Osteocyte (in vitro differentiated cells): Measurements from ENCODE around the gene FNDC11. TPM values are rescaled to one million over a fixed set of nuclear protein-coding genes. Genes with fewer than 3 reads are reported as not detected.

ENCODE experiments used
- DNase-seq: peaks from one replicate; pipeline ENCODE4 v3.0.0; 2021; ENCODE audit warnings: mixed read lengths; ENCODE audit not compliant: unreplicated experiment; ENCODE audit errors: extremely low spot score
- H3K27ac Mint-ChIP-seq: one replicate; pipeline ENCODE4 v1.8.0; 2021; ENCODE audit warnings: mild to moderate bottlenecking, mixed read lengths; ENCODE audit not compliant: unreplicated experiment
- H3K27me3 Mint-ChIP-seq: one replicate; pipeline ENCODE4 v1.8.0; 2021; ENCODE audit warnings: mixed read lengths; ENCODE audit not compliant: unreplicated experiment
- H3K36me3 Mint-ChIP-seq: one replicate; pipeline ENCODE4 v1.8.0; 2021; ENCODE audit warnings: mixed read lengths; ENCODE audit not compliant: unreplicated experiment
- H3K4me1 Mint-ChIP-seq: one replicate; pipeline ENCODE4 v1.8.0; 2021; ENCODE audit warnings: mixed read lengths; ENCODE audit not compliant: unreplicated experiment
- H3K4me3 Mint-ChIP-seq: one replicate; pipeline ENCODE4 v1.8.0; 2021; ENCODE audit warnings: mild to moderate bottlenecking, moderate library complexity, mixed read lengths; ENCODE audit not compliant: unreplicated experiment
- H3K9me3 Mint-ChIP-seq: one replicate; pipeline ENCODE4 v1.8.0; 2021; ENCODE audit warnings: mixed read lengths; ENCODE audit not compliant: unreplicated experiment
- total RNA-seq: library from RNA; stranded (reverse); gene quantifications from 2 replicates; pipeline ENCODE4 v1.2.1, GENCODE V29; 2021
- TF ChIP-seq, protein P1 (sequence below): fragments of 200-600 bp; sonication (generic); IDR thresholded peaks from 2 replicates; pipeline ENCODE4 v1.5.0; 2021; ENCODE audit warnings: antibody characterized with exemption, mild to moderate bottlenecking, moderate library complexity

Gene FNDC11
- total RNA-seq, 1 donor from 2014 or later = 0.13 TPM

DNA sequence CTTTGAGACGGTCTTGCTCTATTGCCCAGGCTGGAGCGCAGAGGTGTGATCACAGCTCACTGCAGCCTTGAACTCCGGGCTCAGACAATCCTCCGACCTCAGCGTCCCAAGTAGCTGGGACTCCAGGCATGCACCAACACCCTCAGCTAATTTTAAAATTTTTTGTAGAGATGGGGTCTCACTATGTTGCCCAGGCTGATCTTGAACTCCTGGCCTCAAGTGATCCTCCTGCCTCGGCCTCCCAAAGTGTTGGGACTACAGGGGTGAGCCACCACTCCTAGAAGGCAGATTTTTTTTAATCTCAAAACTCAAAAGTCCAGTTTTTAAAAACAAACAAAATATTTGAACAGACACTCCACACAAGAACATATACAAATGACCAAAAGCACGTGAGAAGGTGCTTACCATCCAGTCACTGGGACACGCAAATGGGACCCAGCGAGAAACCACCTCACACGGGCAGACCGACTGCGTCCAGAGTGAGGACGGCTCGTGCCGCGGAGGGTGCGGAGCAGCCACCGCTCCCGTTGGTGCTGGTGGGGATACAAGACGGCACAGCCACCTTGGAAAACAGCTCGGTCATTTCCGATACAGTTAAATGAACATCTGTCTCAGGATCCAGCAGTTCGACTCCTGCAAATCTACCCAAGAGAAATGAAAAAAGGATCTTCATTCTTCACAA is 28.6 kb downstream of the FNDC11 start:
- no peak overlapping the region for H3K4me3 Mint-ChIP-seq
- H3K36me3 Mint-ChIP-seq = no peaks in the 10 kb centered on the region
- no peak for DNase-seq
- TF ChIP-seq, protein P1, sequence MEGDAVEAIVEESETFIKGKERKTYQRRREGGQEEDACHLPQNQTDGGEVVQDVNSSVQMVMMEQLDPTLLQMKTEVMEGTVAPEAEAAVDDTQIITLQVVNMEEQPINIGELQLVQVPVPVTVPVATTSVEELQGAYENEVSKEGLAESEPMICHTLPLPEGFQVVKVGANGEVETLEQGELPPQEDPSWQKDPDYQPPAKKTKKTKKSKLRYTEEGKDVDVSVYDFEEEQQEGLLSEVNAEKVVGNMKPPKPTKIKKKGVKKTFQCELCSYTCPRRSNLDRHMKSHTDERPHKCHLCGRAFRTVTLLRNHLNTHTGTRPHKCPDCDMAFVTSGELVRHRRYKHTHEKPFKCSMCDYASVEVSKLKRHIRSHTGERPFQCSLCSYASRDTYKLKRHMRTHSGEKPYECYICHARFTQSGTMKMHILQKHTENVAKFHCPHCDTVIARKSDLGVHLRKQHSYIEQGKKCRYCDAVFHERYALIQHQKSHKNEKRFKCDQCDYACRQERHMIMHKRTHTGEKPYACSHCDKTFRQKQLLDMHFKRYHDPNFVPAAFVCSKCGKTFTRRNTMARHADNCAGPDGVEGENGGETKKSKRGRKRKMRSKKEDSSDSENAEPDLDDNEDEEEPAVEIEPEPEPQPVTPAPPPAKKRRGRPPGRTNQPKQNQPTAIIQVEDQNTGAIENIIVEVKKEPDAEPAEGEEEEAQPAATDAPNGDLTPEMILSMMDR = no peak
- no peaks in the 10 kb centered on the region for H3K27me3 Mint-ChIP-seq
- H3K4me1 Mint-ChIP-seq = peaks cover 6% of the 10 kb centered on the region
- H3K27ac Mint-ChIP-seq = no peak overlapping the region
- no peaks in the 10 kb centered on the region for H3K9me3 Mint-ChIP-seq

- TF ChIP-seq, protein P1 = no peak
- DNase-seq = no peak
- H3K4me3 Mint-ChIP-seq = no peak overlapping the region
- H3K27me3 Mint-ChIP-seq = no peaks in the 10 kb centered on the region
- H3K9me3 Mint-ChIP-seq = no peaks in the 10 kb centered on the region
- H3K4me1 Mint-ChIP-seq = peaks cover 6% of the 10 kb centered on the region
- H3K36me3 Mint-ChIP-seq = peaks cover 10% of the 10 kb centered on the region
- H3K27ac Mint-ChIP-seq = no peak overlapping the region
Observed at GRCh38 chr20:63585616-63586565, 31.9 kb downstream of the FNDC11 start.

DNA sequence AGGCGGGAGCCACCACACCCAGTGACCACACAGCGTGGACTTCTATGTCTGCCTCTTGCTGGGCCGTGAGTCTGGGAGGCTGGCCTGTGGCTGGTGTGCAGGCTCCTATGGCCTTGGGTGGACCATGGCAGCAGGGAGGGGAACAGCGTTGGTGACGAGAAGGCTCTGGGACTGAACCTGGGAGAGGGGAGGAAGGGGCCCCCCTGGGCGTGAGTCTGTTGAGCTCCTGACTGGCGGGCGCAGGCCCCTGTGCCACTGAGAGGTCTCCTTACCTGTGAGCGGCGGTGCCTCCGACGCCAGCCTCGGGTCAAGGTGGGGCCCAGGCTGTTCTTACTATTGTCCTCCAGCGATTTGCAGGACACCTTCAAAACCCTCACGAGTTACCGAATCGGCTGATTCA is 32.8 kb downstream of the FNDC11 start:
- Mint-ChIP-seq H3K27me3 (no peaks in the 10 kb centered on the region), H3K4me1 (peaks cover 6% of the 10 kb centered on the region), H3K9me3 (no peaks in the 10 kb centered on the region), H3K36me3 (peaks cover 10% of the 10 kb centered on the region), H3K27ac (no peak overlapping the region), H3K4me3 (no peak overlapping the region)
- TF ChIP-seq, protein P1 = no peak
- no peak for DNase-seq

DNA sequence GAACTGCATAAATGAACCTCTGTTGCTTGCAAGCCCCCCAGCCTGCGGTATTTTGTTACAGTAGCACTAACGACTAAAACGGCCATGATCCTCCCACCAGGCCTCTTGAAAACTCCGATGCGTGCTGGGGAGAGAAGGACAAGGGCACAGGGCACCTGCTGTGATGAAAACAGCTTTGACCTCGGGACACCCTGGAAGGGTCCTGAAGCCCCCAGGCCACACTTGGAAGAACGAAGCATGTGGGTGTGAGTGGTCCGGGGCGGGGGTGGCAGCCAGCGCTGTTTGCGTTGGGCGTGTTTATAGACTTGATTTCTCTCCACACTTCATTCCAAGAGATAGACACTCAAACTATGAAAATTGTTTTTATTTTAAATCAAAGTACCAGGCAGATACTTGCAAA is 33.3 kb downstream of the FNDC11 start:
- Mint-ChIP-seq H3K4me3 (no peak overlapping the region), H3K27me3 (no peaks in the 10 kb centered on the region), H3K36me3 (peaks cover 10% of the 10 kb centered on the region), H3K9me3 (no peaks in the 10 kb centered on the region), H3K27ac (no peak overlapping the region), H3K4me1 (peaks cover 6% of the 10 kb centered on the region)
- TF ChIP-seq, protein P1 = no peak
- DNase-seq = no peak
